Bronchial epithelial cell (primary cell): Measurements from ENCODE around the gene STK11IP. TPM values are rescaled to one million over a fixed set of nuclear protein-coding genes. Genes with fewer than 3 reads are reported as not detected.

Experiments
- DNase-seq: peaks from one replicate; pipeline ENCODE4 v3.0.0-alpha.2; 2010; ENCODE audit warnings: low read depth
- FAIRE-seq: peaks from 2 replicates; lab custom pipeline; 2011; peaks lifted over from hg19 to GRCh38; lab: Jason Lieb, UNC
- H3K27me3 ChIP-seq: 2 replicates; pipeline ENCODE4 v1.5.1; 2011; ENCODE audit warnings: low read length; ENCODE audit not compliant: control insufficient read depth, insufficient read depth
- H3K36me3 ChIP-seq: 2 replicates; pipeline ENCODE4 v1.5.1; 2011; ENCODE audit warnings: low read length; ENCODE audit not compliant: control insufficient read depth, insufficient read depth
- H3K4me3 ChIP-seq: 2 replicates; pipeline ENCODE4 v1.5.1; 2011; ENCODE audit warnings: mild to moderate bottlenecking, low read depth, low read length, control low read depth
- total RNA-seq: library from RNA; depleted of rRNA; stranded (reverse); fragments of >200 nt; gene quantifications from 2 replicates; pipeline ENCODE4 v1.2.1, GENCODE V29; 2014
- TF ChIP-seq, protein P1 (sequence below): IDR thresholded peaks from 2 replicates; pipeline ENCODE4 v1.5.1; 2011; ENCODE audit warnings: mild to moderate bottlenecking, moderate library complexity, low read length, control low read depth, inconsistent platforms; ENCODE audit not compliant: insufficient read depth, severe bottlenecking

STK11IP gene
- total RNA-seq, 1 donor from 2014 or later: 11.3 TPM

DNA sequence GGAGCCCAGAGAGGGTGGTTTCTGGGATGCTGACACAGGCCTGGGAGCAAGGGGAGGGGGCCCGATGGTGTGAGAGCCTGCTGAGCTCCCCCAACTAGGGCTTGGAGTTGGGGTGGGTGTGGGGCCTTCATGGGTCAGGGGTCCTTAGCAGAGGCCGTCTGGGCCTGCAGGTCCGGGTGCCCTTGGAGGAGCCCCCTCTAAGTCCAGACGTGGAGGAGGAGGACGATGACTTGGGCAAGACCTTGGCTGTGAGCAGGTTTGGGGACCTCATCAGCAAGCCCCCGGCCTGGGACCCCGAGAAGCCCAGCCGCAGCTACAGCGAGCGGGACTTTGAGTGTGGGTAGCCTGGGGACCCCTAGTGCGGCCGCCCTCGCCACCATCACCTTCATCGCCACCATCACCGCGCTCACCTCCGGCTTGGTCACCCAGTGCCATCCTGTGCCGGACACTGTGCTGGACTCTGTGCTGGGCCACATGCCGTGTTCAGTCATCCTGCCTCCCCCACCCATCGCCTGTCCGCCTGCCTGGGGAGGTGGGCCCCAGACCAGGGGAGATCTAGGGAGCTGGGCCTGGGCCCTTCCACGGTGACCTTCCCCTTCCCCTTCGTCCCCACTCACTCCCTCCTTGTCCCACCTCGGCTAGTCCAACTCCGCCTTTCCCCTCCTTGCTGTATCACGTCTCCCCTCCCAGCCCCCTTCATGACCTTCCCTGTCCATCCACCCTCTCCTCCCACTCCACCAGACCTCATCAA, 30.8 kb downstream of the STK11IP start:
- Histone ChIP-seq H3K27me3 (peaks cover 3% of the 10 kb centered on the region), H3K36me3 (no peaks in the 10 kb centered on the region), H3K4me3 (peak overlapping the region; percentile 54)
- no peak for DNase-seq
- no peak for FAIRE-seq
- TF ChIP-seq, protein P1, sequence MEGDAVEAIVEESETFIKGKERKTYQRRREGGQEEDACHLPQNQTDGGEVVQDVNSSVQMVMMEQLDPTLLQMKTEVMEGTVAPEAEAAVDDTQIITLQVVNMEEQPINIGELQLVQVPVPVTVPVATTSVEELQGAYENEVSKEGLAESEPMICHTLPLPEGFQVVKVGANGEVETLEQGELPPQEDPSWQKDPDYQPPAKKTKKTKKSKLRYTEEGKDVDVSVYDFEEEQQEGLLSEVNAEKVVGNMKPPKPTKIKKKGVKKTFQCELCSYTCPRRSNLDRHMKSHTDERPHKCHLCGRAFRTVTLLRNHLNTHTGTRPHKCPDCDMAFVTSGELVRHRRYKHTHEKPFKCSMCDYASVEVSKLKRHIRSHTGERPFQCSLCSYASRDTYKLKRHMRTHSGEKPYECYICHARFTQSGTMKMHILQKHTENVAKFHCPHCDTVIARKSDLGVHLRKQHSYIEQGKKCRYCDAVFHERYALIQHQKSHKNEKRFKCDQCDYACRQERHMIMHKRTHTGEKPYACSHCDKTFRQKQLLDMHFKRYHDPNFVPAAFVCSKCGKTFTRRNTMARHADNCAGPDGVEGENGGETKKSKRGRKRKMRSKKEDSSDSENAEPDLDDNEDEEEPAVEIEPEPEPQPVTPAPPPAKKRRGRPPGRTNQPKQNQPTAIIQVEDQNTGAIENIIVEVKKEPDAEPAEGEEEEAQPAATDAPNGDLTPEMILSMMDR: no peak

DNA sequence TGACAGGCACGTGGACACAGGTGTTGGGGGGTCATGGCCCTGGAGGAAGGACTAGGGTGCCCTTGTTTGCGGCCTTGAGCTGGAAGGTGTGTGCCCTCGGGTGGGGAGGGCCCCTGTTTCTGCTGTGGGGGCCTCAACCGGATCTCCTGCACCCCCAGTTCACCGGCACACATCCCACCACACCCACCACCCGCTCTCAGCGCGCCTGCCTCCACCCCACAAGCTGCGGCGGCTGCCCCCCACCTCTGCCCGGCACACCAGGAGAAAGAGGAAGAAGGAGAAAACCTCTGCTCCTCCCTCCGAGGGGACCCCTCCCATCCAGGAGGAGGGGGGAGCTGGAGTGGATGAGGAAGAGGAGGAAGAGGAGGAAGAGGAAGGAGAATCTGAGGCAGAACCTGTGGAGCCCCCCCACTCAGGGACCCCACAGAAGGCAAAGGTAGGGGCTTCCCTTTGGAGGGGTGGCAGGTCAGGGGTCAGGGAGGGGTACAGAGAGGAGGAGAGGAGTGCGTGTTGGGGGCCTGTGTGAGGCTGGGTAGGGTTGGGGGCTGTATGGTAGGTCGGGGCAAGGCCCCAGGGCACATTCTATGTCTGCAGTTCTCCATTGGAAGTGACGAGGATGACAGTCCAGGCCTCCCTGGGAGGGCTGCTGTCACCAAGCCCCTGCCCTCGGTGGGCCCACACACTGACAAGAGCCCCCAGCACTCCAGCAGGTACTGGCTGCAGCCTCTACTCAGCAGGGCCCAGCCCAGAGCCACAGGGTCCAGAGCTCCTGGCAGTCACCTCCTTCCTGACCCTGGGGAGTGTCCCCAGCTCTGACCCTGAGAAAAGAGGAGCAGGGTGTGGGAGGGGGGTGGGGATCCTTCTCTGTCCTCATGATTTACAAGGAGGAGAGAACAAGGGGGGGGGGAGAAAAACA, 31.6 kb downstream of the STK11IP start:
- Histone ChIP-seq H3K4me3 (no peak overlapping the region), H3K36me3 (no peaks in the 10 kb centered on the region), H3K27me3 (peaks cover 3% of the 10 kb centered on the region)
- FAIRE-seq (no peak), DNase-seq (no peak)
- TF ChIP-seq, protein P1: no peak

DNA sequence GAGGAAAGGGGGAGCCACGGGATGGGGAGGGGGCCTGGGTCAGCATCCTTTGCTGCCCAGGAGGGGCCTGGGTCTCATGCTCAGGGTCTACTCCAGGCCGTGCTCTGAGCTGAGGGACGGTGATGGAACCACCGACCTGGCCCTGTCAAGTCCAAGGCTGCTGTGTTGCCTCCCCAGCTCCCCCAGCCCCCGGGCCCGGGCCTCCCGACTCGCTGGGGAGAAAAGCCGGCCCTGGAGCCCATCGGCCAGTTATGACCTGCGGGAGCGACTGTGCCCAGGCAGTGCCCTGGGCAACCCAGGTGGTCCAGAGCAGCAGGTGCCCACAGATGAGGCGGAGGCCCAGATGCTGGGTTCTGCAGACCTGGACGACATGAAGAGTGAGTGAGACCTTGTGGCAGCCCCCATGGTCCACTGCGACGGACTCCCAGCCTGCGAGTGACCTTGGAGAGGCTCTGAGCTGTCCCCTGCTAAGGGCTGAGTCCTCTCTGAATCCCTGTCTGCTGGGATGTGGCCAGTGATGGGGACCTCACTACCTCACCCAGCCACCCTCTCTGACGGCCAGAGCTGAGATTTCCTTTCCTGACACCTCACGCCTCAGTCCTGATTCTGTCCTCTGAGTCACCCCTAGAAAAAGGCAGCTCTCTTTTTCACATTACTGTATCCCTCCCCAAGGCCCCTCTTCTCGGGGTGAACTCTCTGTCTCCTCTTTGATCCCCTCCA, 32.5 kb downstream of the STK11IP start:
- no peak overlapping the region for H3K4me3 ChIP-seq
- no peak for FAIRE-seq
- TF ChIP-seq, protein P1: no peak
- peaks cover 1% of the 10 kb centered on the region for H3K36me3 ChIP-seq
- DNase-seq: no peak
- no peaks in the 10 kb centered on the region for H3K27me3 ChIP-seq

DNA sequence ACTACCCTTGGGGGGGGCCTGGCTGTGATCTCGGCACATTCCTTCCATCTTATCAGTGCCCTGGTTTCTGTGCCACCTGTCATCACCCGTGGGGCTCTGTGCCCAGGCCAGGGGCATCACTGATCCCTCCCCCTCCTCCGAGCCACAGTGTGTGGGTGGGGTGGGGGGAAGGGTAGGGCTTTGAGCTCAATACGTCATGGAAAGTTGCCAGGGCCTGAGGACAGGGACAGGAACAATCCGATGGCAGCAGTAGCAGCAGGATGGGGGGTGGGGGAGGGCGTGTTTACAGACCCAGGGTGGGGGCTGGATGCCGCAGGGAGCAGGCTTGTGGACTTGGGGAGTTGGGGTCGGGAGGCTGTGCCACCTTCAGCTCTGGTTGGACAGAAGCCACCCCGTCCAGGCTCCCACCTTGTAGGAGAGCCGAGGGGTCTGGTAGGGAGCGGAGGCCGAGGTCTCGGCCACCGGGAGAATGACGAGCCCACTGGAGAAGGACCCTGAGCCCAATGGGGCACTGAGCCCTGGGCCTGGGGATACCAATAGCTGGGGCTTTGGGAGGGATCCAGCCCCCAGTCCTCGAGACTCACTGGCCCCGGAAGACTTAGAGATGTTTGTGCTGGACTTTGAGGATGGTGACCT, 33.2 kb downstream of the STK11IP start:
- no peak for FAIRE-seq
- Histone ChIP-seq H3K4me3 (no peak overlapping the region), H3K27me3 (no peaks in the 10 kb centered on the region), H3K36me3 (peaks cover 1% of the 10 kb centered on the region)
- TF ChIP-seq, protein P1: no peak
- no peak for DNase-seq

DNA sequence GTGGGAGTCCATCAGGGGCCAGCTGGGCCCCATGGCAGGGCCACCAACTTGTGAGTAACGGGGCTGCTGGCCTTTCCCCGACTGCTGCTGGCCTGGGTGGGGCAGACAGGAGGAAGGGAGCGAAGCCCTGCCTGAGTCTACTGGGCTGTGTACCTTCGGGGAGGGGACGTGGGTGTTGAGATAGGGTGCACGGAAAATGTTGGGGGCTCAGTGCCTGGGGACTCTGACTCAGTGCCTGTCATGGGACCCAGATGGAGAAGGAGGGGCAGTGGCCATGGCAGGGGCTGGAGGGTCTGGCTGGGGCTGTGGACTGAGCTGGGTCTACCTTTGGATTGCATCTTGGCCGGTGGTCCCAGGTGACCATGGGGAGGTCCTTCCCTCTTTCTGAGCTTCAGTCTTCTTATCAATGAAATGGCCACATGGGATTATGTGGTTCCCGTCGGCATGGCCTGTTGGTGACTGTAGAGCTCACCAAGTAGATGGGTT, 33.8 kb downstream of the STK11IP start:
- Histone ChIP-seq H3K27me3 (no peaks in the 10 kb centered on the region), H3K4me3 (no peak overlapping the region), H3K36me3 (peaks cover 3% of the 10 kb centered on the region)
- TF ChIP-seq, protein P1: no peak
- FAIRE-seq (no peak), DNase-seq (no peak)
